Activated T-cell treated with anti-CD3 and anti-CD28 coated beads for 1 hour (primary cell): ENCODE results near the gene CHAF1A.

ENCODE experiments used
- DNase-seq: peaks from one replicate; pipeline ENCODE4 v3.0.0-alpha.2; 2020; ENCODE audit warnings: low read depth

CHAF1A gene

DNA sequence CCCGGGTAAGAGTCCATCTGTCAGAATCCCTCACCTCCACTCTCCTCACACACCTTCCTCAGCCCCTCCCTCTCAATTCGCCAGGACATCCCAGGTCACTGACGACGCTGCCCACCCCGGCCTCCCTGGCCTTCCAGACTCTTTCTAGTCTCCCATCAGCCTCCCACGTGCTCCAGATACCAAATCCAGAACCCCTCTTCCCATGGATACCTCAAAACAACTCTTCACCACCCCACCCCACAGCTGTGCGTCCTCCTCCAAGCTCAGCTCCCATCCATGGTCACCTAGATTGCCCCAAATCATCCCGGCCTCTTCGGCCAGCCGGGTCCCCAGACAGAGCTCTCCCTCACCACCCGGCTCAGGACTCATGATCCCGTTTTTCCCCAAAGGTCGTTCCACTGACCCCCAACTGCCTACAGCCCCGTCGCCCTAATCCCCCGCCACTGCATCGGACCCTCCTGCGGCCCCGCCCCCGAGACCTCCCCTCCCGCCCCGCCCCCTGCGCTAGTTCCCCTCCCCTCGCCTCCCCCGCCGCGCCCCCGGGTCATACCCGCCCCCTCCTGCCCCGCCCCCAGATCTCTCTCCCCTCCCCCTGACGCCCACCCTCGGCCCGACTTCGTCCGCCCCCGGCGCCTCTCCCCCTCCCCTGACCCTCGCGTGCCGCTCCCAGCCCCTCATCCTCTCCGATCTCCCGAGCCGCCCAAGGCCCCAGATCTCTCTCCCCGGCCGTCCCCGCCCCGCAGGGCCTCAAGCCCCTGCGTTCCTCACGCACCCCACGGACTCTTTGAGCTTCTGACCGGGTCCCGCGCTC lies 54.6 kb downstream of the CHAF1A start:
- peak; percentile 42 for DNase-seq

DNA sequence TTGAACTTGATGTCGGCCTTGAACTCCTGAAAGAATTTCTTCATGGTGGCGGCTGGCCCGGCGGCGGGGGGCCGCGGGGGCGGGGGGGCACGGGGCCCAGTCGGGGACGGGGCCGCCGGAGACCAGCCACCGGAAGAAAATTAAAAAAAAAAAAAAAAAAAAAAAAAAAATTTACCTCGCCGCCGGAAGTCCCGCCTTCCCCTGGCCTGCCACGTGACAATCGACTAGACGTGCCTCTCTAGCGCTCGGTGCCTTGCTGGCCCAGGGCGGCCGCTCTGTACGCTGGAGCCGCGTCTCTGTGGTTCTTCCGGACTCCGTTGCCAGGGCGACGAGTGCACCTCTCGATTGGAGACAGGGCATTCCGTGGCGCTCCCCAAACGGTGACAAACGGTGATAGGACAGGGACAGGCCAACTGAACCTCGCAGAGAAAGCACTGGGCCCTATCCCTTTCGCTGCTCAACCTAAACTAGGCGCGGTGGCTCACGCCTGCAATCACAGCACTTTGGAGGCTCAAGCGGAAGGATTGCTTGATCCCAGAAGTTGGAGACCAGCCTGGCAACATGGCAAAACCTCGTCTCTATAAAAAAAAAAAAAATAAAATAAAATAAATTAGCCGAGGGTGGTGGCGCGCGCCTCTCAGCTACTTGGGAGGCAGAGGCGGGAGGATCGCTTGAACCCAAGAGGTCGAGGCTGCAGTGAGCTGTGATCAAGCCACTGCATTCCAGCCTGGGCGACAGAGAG lies 55.4 kb downstream of the CHAF1A start, which contains the start of gene UBXN6:
UBXN6 (minus strand) TSS at position 141 of the 742 bp plus-strand sequence; CDS start at position 44, 97 bp downstream.
- DNase-seq, result peak; percentile 95

DNA sequence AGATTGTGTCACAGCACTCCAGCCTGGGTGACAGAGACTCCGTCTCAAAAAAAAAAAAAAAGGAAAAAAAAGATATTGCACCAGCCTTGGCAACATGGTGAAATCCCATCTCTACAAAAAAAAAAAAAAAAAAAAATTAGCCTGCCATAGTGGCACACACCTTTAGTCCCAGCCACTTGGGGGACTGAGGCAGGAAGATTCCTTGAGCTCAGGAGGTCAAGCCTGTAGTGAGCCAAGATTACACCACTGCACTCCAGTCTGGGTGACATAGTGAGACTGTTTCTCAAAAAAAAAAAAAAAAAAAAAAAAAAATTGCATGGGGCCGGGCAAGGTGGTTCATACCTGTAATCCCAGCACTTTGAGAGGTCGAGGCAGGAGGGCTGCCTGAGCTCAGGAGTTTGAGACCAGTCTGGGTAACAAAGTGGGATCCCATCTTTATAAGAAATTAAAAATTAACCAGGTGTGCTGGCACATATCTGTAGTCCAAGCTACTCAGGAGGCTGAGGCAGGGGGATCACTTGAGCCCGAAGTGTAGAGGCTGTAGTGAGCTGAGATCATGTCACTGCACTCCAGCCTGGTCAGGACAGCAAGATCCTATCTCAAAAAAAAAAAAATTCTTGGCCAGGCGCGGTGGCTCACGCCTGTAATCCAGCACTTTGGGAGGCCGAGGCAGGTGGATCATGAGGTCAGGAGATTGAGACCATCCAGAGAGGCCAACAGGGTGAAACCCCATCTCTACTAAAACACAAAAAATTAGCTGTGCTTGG lies 62.6 kb downstream of the CHAF1A start:
- no peak for DNase-seq

DNA sequence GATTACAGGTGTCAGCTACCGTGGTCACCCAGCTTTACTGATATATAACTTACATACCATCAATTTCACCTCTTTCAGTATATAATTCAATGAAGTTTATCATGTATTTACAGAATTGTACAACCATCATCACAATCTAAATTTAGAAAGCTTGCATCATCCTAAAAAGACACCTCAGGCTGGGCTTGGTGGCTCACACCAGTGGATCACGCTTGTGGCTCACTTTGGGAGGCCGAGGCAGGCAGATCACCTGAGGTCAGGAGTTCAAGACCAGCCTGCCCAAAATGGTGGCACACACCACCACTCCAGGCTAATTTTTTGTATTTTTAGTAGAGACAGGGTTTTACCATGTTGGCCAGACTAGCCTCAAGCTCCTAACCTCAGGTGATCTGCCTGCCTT lies 65.4 kb downstream of the CHAF1A start:
- DNase-seq, result no peak

DNA sequence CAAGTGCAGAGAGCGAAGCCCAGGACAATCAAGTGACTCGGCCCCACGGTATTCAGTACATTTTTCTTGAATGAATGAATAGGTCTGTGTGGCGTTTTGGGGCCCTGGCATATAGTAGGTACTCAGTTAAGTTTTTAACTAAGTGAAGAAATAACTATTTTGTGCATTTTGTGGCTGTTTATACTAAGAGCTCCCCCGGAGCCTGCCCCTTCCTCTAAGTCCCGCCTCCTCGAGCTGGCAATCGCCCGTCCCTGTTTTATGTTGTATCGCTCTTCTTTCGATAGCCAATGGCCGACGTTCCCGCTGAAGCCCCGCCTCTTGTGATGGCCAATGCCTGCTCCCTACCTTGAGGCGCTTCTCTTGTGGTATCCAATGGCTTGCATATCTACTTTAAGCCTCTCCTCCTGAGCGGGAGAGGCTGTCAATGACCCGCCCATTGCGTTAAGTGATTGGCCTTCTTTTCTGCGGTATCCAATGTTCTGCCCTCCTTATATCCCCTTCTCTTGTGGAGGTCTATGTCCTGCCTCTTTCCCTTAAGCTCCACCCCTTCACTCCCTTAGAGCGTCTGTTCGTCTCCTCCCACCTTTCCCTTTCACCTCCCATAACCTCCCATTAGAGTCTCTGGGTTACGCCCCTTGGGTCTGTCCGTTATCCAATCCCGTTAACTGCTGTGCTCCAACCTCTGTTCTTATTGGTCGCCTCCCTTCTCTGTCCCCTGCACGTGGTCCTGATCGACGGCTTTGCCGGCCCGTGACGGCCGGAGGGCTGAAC lies 69.1 kb downstream of the CHAF1A start:
- DNase-seq, result peak; percentile 91

DNA sequence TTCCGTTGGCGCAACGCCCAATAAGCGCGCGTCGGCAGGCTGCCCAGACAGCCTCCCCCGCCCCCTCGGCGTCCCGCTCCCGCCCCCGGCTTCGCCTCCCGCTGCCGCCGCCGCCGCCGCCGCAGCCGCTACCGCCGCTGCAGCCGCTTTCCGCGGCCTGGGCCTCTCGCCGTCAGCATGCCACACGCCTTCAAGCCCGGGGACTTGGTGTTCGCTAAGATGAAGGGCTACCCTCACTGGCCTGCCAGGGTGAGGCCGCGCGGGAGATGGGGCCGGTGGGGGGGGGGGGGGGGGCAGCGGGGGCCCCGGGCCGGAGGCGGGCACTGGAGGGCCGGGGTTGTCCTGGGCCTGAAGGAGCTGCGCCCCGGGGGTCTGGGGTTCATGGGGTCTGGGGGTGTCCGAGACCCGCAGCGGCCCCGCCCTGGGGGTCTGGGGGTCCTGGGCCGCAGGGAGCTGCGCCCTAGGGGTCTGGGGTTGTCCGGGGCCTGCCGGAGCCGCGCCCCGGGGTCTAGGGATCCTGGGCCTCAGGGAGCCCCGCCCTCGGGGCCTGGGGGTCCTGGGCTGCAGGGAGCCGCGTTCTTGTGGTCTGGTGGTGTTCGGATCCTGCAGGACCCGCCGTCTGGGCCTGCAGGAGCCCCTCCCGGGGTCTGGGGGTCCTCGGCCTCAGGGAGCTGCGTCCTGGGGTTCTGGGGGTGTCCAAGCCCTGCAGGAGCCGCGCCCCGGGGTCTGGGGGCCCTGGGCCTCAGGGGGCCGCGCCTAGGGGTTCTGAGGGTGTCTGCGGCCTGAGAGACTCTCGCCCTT lies 69.9 kb downstream of the CHAF1A start, which contains the start of gene HDGFL2:
HDGFL2 (plus strand) TSS at position 124 of the 801 bp plus-strand sequence; CDS start at position 178, 54 bp downstream.
- DNase-seq, result no peak

DNA sequence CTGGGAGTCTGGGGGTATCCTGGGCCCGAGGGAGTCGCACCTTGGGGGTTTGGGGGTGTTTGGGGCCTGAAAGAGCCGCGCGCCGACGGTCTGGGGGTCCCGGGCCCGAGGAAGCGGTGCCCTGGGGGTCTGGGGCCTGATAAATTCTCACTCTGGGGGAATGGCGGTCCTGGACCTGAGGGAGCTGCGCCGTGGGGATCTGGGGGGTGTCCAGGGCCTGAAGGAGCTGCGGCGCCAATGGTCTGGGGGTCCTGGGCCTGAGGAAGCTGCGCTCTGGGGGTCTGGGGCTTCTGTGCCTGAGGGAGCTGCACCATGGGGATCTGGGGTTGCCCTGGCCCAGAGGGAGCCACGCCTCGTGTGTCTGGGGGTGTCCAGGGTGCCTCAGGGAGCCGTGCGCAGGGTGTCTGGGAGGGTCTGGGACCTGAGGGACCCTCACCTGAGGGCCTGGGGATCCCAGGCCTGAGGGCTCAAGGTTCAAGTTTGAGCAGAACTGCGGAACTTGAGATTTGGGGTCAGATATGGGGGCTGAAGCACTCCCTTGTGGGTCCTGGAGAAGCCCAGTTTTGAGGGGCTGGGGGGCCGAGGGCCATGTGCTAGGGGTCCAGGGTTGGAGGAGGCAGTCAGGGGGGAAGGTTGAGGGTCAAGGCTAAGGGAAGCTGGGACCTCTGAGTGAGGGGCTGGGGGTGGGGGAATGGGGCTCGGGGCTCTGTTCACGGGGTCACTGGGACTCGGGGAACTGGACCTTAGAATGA lies 70.7 kb downstream of the CHAF1A start:
- no peak for DNase-seq

DNA sequence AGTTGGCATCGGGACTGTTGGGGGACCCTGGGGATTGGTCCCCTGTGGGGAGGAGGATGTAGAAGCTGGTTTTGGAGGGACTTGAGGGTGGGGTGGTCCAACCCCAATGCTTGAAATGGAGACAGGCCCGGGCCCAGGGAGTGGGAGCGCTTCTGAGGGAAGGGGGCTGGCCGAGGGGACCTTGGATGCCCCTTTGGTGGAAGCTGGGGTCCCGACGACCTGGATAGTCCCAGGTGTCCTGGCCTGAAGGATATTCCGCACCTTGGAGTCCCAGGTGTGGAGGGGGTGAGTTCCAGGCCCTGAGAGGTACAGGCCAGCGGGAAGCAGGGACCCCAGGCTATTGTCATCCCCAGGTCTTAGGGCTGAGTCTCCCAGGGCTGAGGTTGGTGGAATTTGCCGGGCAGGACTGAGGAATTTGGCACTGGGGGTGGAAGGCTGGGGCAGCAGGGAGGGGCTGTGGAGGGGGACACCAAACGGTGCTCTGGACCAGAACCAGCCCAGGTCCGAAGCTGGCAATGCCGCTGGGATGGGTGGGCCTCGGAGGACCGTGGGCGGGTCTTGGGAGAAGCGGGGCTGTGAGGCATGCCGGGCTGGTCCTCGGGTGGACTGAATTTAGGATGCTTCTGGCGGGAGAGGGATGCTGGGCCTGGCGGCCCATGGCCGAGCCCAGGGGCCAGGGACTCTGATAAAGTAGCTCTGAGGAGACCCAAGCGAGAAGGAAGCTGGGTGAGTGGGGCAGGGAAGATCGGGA lies 71.5 kb downstream of the CHAF1A start:
- no peak for DNase-seq

DNA sequence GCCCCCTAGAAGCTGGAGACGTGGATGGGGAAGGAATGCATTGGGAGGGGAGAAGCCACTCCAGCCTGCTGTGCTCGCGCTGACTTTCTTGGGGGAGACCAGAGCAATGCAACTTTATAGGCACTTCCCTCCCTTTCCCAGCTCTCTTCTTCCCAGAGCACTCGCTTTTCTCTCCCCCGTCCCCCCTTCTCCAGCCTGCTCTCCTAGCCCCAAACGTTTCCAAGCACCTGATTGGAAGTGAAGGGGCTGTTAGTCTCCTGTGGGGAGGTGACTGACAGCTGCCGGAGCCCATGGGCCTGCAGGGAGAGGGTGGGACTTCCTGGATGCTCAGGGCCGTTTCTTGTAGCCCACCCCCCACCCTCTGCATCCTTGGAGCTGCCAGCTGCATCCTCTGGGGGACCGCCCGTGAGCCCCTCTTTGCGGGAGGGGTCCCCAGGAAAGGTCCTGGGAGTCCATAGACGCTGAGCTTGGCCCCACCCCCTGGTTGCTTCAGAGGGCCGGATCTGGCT lies 72.1 kb downstream of the CHAF1A start:
- DNase-seq, result no peak

DNA sequence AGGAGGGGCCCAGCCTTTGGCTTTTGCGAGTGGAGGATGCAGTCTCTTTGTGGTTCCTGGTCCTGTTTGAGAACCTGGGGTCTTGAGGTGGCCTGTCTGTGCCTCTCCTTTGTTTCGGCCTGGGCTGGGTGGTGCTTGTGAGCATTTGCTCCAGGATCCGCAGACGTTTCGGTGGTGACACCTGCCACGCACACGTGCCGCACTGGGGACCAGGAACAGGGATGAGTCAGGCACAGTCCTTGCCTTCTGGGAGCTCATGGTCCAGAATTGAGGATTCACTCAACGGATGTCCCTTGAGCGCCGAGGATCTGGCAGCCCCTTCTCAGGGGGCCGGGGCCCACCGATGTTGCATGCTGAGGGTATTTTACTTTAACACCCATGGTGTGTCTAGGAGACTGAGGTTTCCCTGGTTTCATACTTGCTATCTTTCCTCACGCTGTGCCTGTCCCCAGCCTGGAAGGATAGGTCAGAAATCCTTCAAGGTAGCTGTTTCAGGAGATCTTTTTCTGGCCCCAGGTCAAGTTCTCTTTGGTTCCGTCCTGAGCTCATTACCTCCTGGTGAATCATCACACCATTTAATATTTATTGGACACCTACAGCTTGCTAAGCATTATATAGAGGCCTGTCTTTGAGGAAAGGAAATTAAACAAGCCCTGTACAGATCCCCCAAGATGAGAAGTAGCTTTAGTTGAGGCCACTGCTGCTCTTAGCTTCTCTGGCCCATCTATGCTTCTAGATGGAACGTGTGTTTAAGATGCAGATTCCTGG lies 74.8 kb downstream of the CHAF1A start:
- no peak for DNase-seq

DNA sequence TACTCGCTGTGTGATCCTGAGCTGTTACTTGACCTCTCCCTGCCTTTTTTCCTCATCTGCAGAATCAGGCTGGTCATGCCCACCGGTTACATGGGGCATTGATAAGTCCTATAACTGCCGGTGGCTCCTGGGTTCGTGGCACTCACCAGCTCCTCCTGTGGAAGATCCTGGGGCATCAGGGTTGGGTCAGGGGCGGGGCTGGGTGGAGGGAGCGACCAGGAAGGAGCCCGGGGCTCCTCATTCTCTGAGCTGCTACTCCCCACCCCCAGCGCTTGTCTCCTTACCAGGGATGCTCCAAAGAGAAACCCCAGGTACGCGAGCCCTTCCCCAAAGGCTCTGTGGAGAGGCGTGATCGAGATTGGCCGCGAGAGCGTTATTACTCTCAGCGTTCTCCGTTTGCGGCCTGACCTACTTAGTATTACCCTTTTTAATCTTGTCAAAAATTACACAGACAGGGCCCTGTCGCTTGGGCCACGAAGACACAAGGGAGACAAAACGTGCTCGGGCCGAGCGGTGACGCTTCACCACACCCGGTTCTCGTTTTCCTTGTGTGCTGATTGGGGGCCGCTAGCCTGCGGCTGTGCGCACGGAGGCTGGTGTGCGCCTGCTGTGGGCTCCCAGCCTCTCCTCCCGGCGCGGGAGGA lies 80.4 kb downstream of the CHAF1A start:
- no peak for DNase-seq

DNA sequence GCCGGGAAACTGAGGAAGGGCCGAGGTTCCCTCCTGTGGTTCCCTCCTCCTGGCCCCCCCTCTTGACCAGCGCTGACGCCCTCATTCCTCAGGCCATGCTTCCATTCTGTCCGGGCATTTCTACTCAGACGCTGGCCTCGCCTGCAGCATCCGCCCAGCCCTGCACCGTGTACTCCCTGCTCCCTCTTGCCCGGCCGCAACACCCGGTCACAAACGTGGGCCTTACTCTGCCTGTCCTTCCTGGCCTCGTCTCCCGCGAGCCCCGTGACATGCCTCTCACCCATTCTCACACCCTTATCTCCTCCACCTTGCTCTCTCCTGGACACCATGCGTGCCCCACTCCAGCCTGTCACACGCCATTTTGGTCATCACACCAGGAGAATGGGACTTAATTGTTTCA lies 80.9 kb downstream of the CHAF1A start:
- DNase-seq, result no peak

DNA sequence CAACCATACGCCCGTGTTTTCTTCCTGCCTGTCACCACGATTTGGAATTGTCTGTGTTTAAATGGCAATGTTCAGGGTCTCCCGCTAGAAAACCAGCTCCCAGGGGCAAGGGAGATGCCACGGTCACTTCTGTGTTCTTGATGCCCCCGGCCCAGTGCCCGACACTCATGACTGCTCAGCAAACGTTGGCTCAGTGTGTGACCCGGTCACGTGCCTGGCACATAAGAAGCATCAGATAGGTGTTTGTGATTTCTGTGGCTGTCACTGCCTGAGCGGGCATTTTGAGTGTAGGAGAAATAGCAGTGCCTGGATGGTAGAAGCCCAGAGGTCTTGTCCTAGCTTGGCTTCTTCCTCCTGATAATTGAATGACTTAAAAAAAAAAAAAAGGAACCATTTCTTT lies 85.1 kb downstream of the CHAF1A start:
- DNase-seq, result no peak

DNA sequence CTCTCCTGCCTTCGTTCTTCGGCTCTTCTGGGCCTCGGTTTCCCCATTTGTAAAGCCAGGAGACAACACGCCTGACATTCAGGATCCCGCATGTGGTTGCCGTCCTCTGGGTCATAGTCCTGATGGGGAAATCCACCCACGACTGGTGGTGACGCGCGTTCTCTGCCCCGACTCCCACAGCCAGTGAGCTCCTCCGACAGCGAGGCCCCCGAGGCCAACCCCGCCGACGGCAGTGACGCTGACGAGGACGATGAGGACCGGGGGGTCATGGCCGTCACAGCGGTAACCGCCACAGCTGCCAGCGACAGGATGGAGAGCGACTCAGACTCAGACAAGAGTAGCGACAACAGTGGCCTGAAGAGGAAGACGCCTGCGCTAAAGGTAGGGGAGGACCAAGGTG lies 86.1 kb downstream of the CHAF1A start:
- no peak for DNase-seq

DNA sequence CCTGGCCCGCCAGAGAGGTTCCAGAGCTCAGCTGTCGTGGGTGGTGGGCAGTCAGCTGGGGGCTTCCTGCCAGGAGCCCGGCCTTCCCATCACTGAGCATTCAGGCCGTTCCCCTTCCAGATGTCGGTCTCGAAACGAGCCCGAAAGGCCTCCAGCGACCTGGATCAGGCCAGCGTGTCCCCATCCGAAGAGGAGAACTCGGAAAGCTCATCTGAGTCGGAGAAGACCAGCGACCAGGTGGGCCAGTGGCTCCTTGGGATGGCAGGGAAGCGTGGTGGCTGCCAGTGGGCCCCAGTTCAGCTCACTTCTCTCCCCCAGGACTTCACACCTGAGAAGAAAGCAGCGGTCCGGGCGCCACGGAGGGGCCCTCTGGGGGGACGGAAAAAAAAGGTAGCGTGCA lies 89.0 kb downstream of the CHAF1A start:
- DNase-seq, result no peak

DNA sequence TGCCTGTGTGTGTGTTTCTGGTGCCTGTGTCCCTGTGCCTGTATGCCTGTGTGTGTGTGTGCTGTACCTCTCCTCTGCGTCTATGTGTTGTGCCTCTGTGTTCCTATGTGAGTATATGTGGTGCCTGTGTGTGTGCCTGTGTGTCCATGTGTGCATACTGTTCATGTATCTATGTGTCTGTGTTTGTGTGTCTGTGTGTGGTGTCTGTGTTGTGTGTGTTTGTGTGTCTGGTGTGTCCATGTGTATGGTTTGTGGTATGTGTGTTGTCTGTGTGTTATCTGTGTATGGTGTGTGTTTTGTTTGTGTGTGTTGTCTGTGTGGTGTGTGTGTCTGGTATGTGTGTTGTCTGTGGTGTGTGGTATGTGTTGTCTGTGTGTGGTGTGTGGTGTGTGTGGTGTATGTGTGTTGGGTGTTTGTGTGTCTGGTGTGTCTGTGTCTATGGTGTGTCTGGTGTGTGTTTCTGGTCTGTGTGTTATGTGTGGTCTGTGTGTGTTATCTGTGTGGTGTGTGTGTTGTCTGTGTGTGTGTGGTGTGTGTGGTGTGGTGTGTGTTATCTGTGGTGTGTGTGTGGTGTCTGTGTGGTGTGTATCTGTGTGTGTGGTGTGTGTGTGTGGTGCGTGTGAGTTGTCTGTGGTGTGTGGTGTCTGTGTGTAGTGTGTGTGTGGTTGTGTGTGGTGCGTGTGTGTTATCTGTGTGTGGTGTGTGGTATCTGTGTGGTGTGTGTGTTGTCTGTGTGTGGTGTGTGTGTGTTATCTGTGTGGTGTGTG lies 90.1 kb downstream of the CHAF1A start:
- no peak for DNase-seq
